ENCODE data around the gene RFX5.

Gene RFX5

DNA sequence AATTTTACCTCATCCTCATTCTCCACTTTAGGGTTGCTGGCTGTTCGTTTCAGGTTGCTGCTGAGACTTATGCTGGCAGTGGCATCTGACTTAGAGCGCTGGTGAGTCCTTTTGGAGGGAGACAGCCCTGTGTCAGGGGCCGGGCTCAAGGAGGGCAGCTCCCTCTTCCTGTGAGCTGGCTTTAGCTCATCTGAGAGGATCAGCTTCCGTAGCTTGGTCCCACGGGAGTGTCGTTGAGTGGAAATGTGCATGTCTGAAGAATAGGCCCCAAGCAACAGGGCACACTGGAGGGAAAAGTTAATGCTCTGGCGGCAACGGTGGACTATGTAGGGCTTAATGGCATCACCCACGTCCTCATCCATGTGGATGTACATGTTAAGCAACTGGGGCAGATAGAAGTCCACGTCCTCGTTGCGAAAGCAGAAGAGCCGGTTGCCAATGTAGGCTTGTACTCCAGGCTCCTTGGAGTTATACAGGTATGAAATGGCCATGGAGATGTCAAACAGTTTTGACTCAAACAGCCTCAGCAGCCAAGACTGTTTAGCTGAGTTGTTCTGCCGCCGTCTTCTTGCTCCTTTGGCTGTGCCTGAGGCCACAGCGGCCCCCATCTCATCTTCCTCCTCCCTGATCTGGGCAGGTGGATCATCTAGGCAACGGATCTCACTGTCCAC lies 31.4 kb downstream of the RFX5 start:
- no peak for DNase-seq

GRCh38 chr1:151314137-151314875 lies 32.7 kb downstream of the RFX5 start:
- no peak for DNase-seq

DNA sequence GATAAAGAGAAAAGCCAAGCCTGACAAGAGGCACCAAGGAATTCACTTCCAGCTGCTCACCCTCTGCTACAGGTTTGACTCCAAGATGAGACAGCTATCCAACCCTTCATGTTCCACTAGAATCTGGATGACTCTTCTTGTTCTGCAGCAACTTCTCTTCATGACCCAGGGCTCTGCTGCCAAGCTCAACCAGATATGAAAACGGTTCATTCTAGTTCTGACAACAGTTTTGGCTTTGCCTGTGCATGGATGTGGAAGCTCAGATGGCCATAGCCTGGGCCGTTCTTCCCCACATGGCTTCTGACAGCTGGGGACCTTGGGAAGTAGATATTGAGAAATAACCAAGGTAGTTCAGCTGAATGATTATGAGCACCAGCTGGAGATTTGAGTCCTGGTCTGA lies 33.6 kb downstream of the RFX5 start:
- DNase-seq = no peak

GRCh38 chr1:151312826-151313225 lies 34.2 kb downstream of the RFX5 start:
- DNase-seq = no peak

DNA sequence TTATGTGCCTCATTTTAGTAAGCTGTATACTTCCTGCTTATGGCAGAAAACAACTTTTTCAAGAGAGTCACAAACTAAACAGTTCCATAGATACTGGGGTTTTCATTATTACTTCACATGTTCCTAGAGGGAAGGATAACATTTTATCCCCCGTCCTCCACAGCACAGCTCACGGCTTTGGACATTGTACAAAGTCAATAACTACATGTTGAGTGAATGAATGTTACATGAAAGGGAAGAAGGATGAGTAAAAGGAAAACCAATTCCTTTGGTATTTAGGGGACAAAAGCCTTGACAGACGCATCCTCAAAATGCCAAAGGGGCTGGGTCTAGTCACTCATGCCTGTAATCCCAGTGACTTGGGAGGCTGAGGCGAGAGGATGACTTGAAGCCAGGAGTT lies 34.6 kb downstream of the RFX5 start:
- DNase-seq = no peak

GRCh38 chr1:151311589-151312331 lies 35.3 kb downstream of the RFX5 start:
- DNase-seq = no peak

GRCh38 chr1:151311011-151311410 lies 36.0 kb downstream of the RFX5 start:
- no peak for DNase-seq

GRCh38 chr1:151309811-151310323 lies 37.2 kb downstream of the RFX5 start:
- DNase-seq = peak; percentile 75

DNA sequence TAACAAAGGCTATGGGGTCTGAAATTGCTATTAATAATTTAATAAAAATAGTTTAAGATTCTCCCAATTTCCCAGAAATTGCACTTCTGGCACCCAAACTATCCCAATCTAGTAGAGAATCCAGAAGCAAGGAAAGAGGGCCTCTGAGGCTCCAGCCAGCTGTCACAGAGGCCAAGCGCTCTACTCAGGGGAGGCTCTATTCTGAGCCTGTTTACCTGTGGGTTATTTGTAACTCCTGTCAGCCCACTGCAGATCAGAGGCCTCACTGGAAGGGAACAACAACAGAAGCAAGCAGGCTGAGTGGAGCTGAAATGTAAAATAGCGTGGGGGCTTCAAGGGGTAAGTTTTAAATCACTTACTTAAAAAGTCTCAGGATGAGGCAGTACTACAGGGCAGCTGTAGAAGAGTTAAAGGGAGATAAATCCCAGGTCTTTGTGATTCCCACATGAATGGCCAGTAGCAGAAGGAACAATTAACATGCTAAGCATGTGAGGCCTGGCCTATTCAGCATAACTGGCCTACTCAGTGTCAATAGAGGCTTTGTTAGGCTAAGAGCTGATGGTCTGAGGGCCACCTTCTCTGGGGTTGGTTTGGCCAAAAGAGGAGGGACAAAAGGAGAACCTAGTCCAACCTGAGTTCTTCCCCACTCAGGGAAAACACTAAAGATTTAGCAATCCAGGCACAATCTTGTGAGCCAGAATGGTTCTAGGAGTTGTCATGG lies 52.1 kb downstream of the RFX5 start:
- DNase-seq = no peak

GRCh38 chr1:151293093-151293492 lies 54.0 kb downstream of the RFX5 start:
- no peak for DNase-seq

GRCh38 chr1:151292207-151293030 lies 54.6 kb downstream of the RFX5 start:
- DNase-seq = peak; percentile 38

- DNase-seq = no peak
Observed at GRCh38 chr1:151290709-151291303, 56.2 kb downstream of the RFX5 start.

Measured in NCI-H2171 treated with DMSO at 0.1 percent for 48 hours (cell line).